Left lung (tissue), 10 donors: ENCODE measurements around the gene DAP. TPM values are rescaled to one million over a fixed set of nuclear protein-coding genes. Genes with fewer than 3 reads are reported as not detected.

Source experiments
- ATAC-seq: fragments of 200-7000 bp; cut with Tn5 transposase; one replicate; pipeline ENCODE4 v1.9.1; 2020; ENCODE audit warnings: moderate library complexity
- DNase-seq, 4 donors: peaks; one replicate each; pipeline ENCODE4 v3.0.0-alpha.2; 2013 to 2020
- H3K27ac ChIP-seq, 2 donors: fragments of 200-600 bp; sonication (generic) in 1 of 2; one replicate each; pipeline versions ENCODE4 v1.5.0 to v1.8.0; 2020 to 2021
- H3K27me3 ChIP-seq, 2 donors: fragments of 200-600 bp; sonication (generic) in 1 of 2; one replicate each; pipeline versions ENCODE4 v1.5.0 to v1.8.0; 2020 to 2021
- H3K36me3 ChIP-seq, 2 donors: fragments of 200-600 bp; sonication (generic) in 1 of 2; one replicate each; pipeline versions ENCODE4 v1.5.0 to v1.8.0; 2020 to 2021
- H3K4me1 ChIP-seq, 2 donors: fragments of 200-600 bp; one replicate each; pipeline ENCODE4 v1.8.0; 2021
- H3K4me3 ChIP-seq, 2 donors: fragments of 200-600 bp; sonication (generic) in 1 of 2; one replicate each; pipeline versions ENCODE4 v1.5.0 to v1.8.0; 2020 to 2021; ENCODE audit warnings: mild to moderate bottlenecking in 1 of 2
- H3K9me3 ChIP-seq, 2 donors: fragments of 200-600 bp; sonication (generic) in 1 of 2; one replicate each; pipeline versions ENCODE4 v1.5.0 to v1.8.0; 2020 to 2021
- intact Hi-C, 2 donors: fragments of 100-400 bp; cut with DNase I; formaldehyde crosslinking; loops; one replicate each; pipeline versions ENCODE4 v1.11.2 to v1.14.2; 2022
- polyA plus RNA-seq, 6 donors: library from polyadenylated mRNA; unstranded; fragments of 120-200 nt; gene quantifications; one replicate each; pipeline ENCODE4 v1.2.1, GENCODE V29; 2013; ENCODE audit not compliant: insufficient read length in 6 of 6
- total RNA-seq, 2 donors: library from RNA; stranded (reverse); fragmentation: NEBNext Ultra II Directional; extraction: Animal tissue kit (Norgen Biotek cat#: 25700); gene quantifications; one replicate each; pipeline ENCODE4 v1.2.1, GENCODE V29; 2021
- TF ChIP-seq, protein P1 (sequence below), 2 donors: fragments of 200-600 bp; sonication (generic) in 1 of 2; IDR thresholded peaks; one replicate each; pipeline versions ENCODE4 v1.5.0 to v1.8.0; 2021; ENCODE audit warnings: antibody characterized with exemption in 2 of 2
- donor health status: DM: no; HTN: yes; CAD: no.
- donor health status: DM: no; HTN: no; CAD: no.

The DAP gene
- total and polyA plus RNA-seq, 8 donors, result 78.5 to 125 (median 107) TPM

DNA sequence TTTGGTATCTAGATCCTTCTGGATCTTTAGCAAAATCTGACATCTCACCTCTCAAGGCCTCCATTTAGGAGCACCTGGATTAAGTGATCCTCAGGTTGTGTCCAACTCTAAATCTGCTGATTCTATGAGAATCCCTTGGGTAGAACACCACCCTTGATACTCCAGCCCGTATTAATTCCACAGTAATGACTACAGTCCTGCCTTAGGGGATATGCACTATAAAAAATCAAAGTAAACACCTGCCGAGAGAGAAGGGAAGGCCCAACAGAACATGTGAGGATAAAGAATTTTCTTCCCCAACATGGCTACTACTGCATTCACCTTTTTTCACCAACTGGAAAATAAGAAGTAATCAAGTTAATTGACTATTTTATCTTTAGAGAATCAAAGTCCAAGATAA lies 27.6 kb downstream of the DAP start:
- no peak for ATAC-seq

DNA sequence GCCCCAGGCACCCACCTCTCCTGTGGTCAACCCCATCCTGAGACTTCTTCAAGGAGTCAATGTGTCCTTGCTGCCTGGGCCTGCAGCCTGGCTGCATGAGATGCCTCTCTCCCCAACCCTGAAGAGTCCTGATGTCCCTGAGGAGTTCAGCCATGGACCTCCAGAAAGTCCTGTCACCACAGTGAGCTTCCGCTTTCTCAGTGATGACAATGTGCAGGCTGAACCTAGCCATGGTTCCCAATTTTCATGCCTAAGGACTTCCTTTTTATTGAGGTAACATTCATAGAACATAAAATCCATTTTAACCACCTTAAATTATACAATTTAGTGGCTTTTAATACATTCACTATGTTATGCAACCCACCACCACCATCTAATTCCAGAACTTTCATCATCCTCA lies 29.1 kb downstream of the DAP start:
- Histone ChIP-seq H3K4me1 (peaks cover 4 to 39% of the 10 kb centered on the region in 2 donors), H3K36me3 (peaks cover 0 to 14% of the 10 kb centered on the region in 2 donors), H3K9me3 (no peaks in the 10 kb centered on the region), H3K27me3 (no peaks in the 10 kb centered on the region), H3K4me3 (no peak overlapping the region), H3K27ac (peak overlapping the region in 1 of 2 donors; percentile 63)
- ATAC-seq, result no peak
- intact Hi-C loops, result no loop called here
- no peak for DNase-seq
- TF ChIP-seq, protein P1, sequence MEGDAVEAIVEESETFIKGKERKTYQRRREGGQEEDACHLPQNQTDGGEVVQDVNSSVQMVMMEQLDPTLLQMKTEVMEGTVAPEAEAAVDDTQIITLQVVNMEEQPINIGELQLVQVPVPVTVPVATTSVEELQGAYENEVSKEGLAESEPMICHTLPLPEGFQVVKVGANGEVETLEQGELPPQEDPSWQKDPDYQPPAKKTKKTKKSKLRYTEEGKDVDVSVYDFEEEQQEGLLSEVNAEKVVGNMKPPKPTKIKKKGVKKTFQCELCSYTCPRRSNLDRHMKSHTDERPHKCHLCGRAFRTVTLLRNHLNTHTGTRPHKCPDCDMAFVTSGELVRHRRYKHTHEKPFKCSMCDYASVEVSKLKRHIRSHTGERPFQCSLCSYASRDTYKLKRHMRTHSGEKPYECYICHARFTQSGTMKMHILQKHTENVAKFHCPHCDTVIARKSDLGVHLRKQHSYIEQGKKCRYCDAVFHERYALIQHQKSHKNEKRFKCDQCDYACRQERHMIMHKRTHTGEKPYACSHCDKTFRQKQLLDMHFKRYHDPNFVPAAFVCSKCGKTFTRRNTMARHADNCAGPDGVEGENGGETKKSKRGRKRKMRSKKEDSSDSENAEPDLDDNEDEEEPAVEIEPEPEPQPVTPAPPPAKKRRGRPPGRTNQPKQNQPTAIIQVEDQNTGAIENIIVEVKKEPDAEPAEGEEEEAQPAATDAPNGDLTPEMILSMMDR (IDR thresholded peaks at IDR 0.05), result no peak

More for the DNA sequence above, 27.6 kb downstream of the DAP start:
- Histone ChIP-seq H3K27me3 (no peaks in the 10 kb centered on the region), H3K9me3 (no peaks in the 10 kb centered on the region), H3K36me3 (peaks cover 0 to 14% of the 10 kb centered on the region in 2 donors), H3K4me3 (no peak overlapping the region), H3K4me1 (peaks cover 4 to 34% of the 10 kb centered on the region in 2 donors), H3K27ac (peak overlapping the region in 1 of 2 donors; percentile 5)
- DNase-seq, result no peak
- intact Hi-C loops, result no loop called here
- TF ChIP-seq, protein P1 (IDR thresholded peaks at IDR 0.05), result no peak

DNA sequence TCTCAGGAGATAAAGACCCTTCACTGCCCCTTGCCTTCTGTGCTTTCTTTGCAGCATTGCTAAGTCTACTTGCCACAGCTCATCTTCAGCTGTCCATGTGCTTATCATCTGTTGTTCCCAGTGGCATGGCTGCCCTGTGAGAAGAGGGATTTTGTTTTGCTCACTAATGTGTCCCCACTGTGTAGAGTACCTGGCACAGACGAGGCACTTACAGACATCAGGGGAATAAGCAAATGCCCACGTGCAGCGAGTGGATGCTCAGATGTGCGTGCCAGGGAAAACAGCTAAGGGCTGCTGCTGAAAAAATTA lies 31.0 kb downstream of the DAP start:
- TF ChIP-seq, protein P1 (IDR thresholded peaks at IDR 0.05), result no peak
- Histone ChIP-seq H3K36me3 (peaks cover 0 to 24% of the 10 kb centered on the region in 2 donors), H3K4me1 (peaks cover 4 to 45% of the 10 kb centered on the region in 2 donors), H3K27me3 (no peaks in the 10 kb centered on the region), H3K9me3 (no peaks in the 10 kb centered on the region), H3K4me3 (no peak overlapping the region), H3K27ac (no peak overlapping the region)
- DNase-seq (no peak), ATAC-seq (no peak)
- intact Hi-C loops, result no loop called here

DNA sequence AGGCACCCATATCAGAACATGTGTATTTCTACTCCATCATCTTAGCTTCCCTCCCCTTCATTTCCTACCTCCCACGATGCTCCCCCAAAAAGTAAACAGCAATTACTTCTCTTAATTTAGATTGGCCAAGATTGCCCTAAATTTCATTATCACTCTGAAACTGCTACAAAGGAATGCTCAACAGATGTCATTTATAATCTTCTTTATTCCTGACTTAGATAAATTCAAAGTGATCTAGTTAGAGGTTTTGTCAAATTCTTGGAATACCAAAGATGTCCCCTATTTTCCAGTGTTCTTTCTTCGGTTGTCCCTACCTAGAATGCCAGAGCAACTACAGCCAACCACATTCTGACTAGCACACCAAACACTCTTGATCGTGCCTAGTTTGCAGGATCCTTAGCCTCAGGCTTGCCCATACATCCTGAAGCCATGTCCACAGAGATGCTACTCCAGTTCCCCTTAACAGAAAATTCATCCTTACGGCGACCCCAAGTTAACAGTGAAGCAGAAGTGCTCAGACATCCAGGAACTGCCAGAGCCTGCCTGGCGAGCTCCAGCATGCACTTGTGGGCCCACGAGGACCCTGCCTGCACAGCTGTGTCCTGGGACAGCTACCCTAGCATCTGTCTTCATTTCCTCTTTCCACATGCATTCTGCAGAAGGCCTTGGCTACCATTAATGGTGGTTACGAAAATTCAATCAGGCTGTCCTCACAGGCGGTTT lies 31.6 kb downstream of the DAP start:
- DNase-seq (no peak), ATAC-seq (no peak)
- H3K27ac ChIP-seq, result no peak overlapping the region
- peaks cover 0 to 29% of the 10 kb centered on the region in 2 donors for H3K36me3 ChIP-seq
- TF ChIP-seq, protein P1 (IDR thresholded peaks at IDR 0.05), result no peak
- intact Hi-C loops, result no loop called here
- H3K9me3 ChIP-seq, result no peaks in the 10 kb centered on the region
- H3K4me3 ChIP-seq, result no peak overlapping the region
- peaks cover 8 to 50% of the 10 kb centered on the region in 2 donors for H3K4me1 ChIP-seq
- no peaks in the 10 kb centered on the region for H3K27me3 ChIP-seq

DNA sequence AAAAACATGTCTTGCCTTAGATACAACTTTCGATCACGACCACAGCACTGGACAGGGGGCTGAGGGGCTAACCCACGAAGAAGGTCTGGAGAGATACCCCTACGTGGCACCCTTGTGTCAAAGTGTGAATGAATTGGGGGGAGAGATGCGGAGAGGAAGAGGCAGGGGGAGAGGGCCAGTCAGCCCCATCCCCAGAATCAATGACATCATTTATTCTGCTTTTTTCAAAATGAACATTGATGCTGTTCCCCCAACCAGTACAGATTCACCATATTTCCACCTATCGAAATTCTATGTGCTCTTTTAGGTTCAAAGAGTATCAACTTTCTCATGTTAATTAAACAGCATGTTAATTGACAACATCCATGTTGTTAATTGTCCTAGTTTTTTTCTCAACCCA lies 32.4 kb downstream of the DAP start:
- no peak overlapping the region for H3K27ac ChIP-seq
- intact Hi-C loops, result no loop called here

More for the DNA sequence above, 32.4 kb downstream of the DAP start:
- Histone ChIP-seq H3K4me3 (no peak overlapping the region), H3K36me3 (peaks cover 0 to 27% of the 10 kb centered on the region in 2 donors), H3K4me1 (peaks cover 10 to 45% of the 10 kb centered on the region in 2 donors), H3K27me3 (no peaks in the 10 kb centered on the region), H3K9me3 (no peaks in the 10 kb centered on the region)
- no peak for DNase-seq
- no peak for ATAC-seq
- TF ChIP-seq, protein P1 (IDR thresholded peaks at IDR 0.05), result no peak
